Stimulated activated CD4-positive, alpha-beta T cell treated with anti-CD3 and anti-CD28 coated beads, TNF-alpha, amount 100 ng/mL, for 24 hours (primary cell): ENCODE data around the gene CSK.

ENCODE experiments used
- DNase-seq, 3 experiments: peaks; one replicate each; pipeline ENCODE4 v3.0.0-alpha.2; 2020; ENCODE audit warnings: low read depth in 3 of 3

Gene CSK

GRCh38 chr15:74801311-74801997, 19.6 kb downstream of the CSK start:
- no peak for DNase-seq

DNA sequence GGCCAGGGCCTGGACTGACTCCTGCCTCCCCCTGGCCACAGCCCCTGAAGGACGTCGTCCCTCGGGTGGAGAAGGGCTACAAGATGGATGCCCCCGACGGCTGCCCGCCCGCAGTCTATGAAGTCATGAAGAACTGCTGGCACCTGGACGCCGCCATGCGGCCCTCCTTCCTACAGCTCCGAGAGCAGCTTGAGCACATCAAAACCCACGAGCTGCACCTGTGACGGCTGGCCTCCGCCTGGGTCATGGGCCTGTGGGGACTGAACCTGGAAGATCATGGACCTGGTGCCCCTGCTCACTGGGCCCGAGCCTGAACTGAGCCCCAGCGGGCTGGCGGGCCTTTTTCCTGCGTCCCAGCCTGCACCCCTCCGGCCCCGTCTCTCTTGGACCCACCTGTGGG, 20.4 kb downstream of the CSK start:
- no peak for DNase-seq

DNA sequence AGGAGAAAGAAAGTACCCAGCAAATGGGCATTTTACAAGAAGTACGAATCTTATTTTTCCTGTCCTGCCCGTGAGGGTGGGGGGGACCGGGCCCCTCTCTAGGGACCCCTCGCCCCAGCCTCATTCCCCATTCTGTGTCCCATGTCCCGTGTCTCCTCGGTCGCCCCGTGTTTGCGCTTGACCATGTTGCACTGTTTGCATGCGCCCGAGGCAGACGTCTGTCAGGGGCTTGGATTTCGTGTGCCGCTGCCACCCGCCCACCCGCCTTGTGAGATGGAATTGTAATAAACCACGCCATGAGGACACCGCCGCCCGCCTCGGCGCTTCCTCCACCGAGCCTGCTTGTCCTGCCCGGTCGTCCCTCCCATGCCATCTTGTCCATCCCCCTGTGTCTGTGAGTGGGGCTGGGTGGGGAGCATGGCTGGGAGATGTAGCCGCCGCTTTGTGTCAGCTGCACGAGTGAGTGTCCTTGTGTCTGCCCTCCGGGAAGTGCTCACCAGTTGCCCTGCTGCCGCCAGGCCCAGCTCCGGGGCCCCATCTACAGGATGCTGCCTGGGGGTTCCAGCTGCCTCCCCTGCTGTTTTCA, 21.1 kb downstream of the CSK start:
- DNase-seq: no peak

- DNase-seq: no peak
These were observed 23.1 kb downstream of the CSK start for GRCh38 chr15:74804935-74805334.

GRCh38 chr15:74807282-74807681, 25.4 kb downstream of the CSK start:
- no peak for DNase-seq

- no peak for DNase-seq
These were observed 26.4 kb downstream of the CSK start for GRCh38 chr15:74808078-74808839.

- DNase-seq: no peak
These were observed 27.0 kb downstream of the CSK start for GRCh38 chr15:74808840-74809229.

DNA sequence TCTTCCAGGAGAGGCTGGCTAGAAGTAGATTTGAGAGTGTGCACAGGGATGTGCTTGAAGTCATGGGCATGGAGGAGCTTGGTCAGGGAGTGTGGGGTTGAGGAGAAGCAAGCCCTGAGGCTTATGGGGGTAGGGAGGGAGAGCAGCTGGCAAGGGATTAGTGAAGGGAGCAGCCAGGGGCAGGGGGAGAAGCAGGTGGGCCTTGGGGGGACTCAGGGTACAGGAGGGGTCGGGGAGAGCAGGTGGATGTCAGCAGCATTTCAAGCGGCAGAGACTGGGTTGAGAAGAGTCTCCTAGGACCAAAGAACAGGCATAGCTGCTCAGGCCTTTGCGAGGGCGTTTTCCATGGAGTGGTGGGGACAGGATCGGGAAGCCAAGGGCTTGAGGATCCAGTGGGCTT, 27.4 kb downstream of the CSK start:
- DNase-seq: no peak

- DNase-seq: no peak
These were observed 28.1 kb downstream of the CSK start for GRCh38 chr15:74809956-74810355.

GRCh38 chr15:74812533-74812932, 30.7 kb downstream of the CSK start, which contains the start of gene LMAN1L:
LMAN1L (plus strand) TSS chr15:74812835; CDS start chr15:74812855, 20 bp downstream.
- DNase-seq: no peak

DNA sequence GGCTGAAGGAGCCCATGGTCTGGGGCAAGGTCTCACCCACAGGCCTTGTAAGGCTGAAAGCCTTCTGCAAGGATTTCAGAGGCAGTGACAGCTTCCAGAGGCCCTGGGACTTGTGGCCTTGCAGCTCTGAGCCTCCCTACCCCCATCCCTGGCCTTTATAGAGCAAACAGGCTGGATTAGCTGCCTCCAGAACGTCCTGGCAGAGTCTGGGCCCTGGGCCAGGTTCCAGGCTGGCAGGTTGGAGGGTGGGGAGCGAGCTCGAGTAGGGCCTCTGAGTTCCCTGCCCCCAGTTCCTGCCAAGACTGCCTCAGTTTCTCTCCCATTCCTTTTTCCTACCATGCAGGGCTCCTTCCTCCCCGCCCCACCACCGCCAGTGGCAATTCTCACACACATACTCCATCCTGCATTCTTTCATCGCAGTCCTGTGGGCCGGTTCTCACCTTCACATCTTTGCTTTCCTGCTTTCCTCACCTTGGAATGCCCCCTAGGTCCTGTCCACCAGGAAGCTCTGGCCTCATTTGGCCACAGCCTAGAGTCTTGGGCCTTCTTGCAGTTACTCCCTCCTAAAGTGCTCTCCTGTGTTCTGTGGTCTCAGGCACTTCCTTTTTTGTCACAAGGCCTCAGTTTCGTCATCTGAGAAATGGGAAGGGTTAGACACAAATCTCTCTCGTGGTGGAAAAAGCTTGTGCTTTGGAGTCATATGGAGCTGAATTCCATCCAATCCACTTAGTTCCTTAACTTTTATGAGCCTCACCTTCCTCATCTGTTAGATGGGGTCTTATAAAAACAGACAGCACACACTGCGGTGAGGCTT, 33.4 kb downstream of the CSK start:
- no peak for DNase-seq

DNA sequence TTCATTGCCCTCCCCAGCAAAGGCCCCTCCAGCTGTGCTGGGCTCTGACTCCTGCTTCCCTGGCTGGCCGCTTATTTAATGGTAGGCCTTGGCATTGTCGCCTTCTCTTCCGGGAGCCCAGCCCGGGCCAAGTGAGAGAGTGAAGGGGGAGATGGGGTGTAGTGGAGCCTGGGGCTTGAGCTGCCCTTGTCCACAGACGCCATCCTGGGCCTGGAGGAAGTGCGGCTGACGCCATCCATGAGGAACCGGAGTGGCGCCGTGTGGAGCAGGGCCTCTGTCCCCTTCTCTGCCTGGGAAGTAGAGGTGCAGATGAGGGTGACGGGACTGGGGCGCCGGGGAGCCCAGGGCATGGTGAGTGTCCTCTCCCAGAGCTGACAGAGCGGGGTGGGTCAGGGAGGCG, 34.1 kb downstream of the CSK start:
- DNase-seq: no peak

- no peak for DNase-seq
These were observed 34.9 kb downstream of the CSK start for GRCh38 chr15:74816624-74817369.

- DNase-seq: no peak
These were observed 35.5 kb downstream of the CSK start for GRCh38 chr15:74817370-74817737.

- no peak for DNase-seq
These were observed 38.2 kb downstream of the CSK start for GRCh38 chr15:74820056-74820455.

DNA sequence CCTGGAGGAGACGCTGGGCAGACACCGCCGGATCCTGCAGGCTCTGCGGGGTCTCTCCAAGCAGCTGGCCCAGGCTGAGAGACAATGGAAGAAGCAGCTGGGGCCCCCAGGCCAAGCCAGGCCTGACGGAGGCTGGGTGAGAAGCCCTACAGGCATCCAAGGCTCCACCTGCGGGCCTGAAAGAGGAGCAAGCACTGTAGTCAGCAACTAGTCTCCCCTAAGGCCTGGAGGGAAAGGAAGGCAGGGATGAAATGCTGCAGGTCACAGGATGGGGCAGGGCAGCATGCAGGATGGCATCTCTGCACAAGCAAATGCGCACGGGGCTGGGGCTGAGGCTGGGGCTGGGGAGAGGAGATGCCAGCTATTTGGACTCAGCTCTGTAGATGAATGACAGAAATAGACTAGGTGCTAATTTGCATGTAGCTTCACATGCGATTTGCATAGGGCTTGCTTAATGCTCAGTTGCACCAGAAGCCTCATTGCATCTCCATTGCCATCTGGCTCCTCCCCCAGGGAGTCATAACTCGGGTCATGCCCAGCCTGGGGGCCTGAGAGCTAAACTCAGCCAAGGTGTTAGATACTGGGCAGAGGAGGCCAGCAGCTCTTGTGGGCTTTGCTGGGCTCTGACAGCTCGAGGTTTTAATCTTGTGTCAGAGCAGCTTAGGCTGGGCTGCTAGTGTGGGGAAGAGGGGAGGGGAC, 39.4 kb downstream of the CSK start:
- DNase-seq: no peak

DNA sequence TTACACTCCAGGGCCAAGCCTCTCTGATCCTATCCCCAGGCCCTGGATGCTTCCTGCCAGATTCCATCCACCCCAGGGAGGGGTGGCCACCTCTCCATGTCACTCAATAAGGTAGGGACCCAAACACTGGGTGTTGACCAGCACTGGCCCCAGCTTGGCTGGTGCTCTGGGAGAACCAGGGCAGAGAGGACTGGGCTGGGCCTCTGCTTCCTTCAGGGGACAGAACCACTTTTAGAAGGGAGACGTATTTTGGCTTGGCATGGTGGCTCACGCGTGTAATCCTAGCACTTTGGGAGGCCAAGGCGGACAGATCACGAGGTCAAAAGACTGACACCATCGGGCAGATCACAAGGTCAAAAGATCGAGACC, 39.9 kb downstream of the CSK start:
- DNase-seq: no peak

DNA sequence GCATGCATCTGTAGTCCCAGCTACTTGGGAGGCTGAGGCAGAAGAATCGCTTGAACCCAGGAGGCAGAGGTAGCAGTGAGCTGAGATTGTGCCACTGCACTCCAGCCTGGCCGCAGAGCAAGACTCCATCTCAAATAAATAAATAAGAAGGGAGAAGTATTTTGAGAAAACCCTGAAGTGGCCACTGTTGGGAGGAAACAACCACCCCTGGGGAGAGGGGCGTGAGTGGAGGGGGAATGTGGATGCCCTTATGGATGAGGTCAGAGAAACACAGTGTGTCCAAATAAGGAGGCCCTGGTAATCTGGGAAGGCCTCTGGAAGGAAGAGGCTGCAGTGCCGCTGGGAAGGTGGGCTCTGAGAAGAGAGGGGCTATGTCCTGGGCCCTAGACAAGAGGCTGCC, 40.4 kb downstream of the CSK start:
- DNase-seq: no peak

- DNase-seq: no peak
These were observed 41.4 kb downstream of the CSK start for GRCh38 chr15:74823324-74823723.

DNA sequence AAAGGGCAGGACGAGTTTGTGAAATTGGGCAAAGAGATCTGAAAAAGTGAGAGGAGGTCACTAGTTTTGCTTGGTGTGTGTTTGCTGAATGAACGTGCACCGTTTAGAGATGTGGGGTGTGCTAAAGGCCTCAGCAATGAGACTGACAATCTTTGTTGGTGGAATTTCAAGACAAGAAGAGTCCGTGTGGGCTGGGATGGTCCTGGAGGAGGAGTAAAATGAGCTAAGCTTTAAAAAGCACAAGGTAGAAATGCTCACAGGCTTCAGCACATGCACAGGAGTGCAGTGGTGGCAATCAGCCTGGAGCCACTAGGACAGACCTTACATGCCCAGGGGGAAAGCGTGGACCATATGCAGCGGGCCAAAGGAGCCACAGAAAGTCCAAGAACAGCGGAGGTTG, 43.1 kb downstream of the CSK start:
- no peak for DNase-seq

- no peak for DNase-seq
These were observed 44.0 kb downstream of the CSK start for GRCh38 chr15:74825866-74826265.
